A673 (cell line): ENCODE measurements around the gene SEMA4G.

Source experiments
- CTCF ChIP-seq: fragments of 300-800, 200-600 bp; sonication (generic); conservative IDR thresholded peaks from 2 replicates; pipeline ENCODE4 v1.5.1; 2017; ENCODE audit warnings: low read depth, mild to moderate bottlenecking, antibody characterized with exemption, low read length, moderate library complexity, mixed read lengths
- EZH2 ChIP-seq: fragments of 200-600 bp; sonication (generic); IDR thresholded peaks from 2 replicates; pipeline ENCODE4 v1.6.1; 2017; ENCODE audit warnings: borderline replicate concordance, low read depth, mild to moderate bottlenecking, mixed read lengths, antibody characterized with exemption, low read length; ENCODE audit not compliant: poor library complexity, severe bottlenecking

- no peak for TF ChIP-seq CTCF
- no peak for TF ChIP-seq EZH2
These were observed 41.3 kb upstream of the SEMA4G start for GRCh38 chr10:100928039-100928438.
